Tibial artery (tissue), 4 donors: Measurements from ENCODE around the gene ZNF45.
"Not testable (repeated sequence)": the region's sequence is repeated elsewhere in the genome, so short reads cannot be mapped to it uniquely, and the experiment has no call there.

Experiments
- DNase-seq, 2 donors: peaks; one replicate each; pipeline ENCODE4 v3.0.0-alpha.2; 2019
- H3K27ac ChIP-seq, 2 donors: fragments of 200-600 bp; sonication (generic) in 1 of 2; 1 replicate in 1 of 2; 2 replicates in 1 of 2; pipeline ENCODE4 v1.5.1; 2018 to 2019; ENCODE audit warnings: mild to moderate bottlenecking in 1 of 2
- H3K27me3 ChIP-seq, 2 donors: fragments of 200-600 bp; sonication (generic) in 1 of 2; one replicate each; pipeline versions ENCODE4 v1.5.1 to v1.6.0; 2016 to 2019
- H3K36me3 ChIP-seq, 3 donors: fragments of 200-600 bp; sonication (generic) in 2 of 3; one replicate each; pipeline ENCODE4 v1.5.1; 2016 to 2019; ENCODE audit warnings: mild to moderate bottlenecking in 2 of 3
- H3K4me1 ChIP-seq, 4 donors: fragments of 200-600 bp; sonication (generic) in 2 of 4; 1 replicate in 3 of 4; 2 replicates in 1 of 4; pipeline ENCODE4 v1.5.1; 2016 to 2019
- H3K4me3 ChIP-seq, 2 donors: fragments of 200-600 bp; sonication (generic) in 1 of 2; 1 replicate in 1 of 2; 2 replicates in 1 of 2; pipeline ENCODE4 v1.5.1; 2018 to 2019; ENCODE audit warnings: mild to moderate bottlenecking in 2 of 2
- H3K9me3 ChIP-seq, 3 donors: fragments of 200-600 bp; sonication (generic) in 1 of 3; one replicate each; pipeline ENCODE4 v1.5.1; 2016 to 2019
- intact Hi-C: fragments of 100-400 bp; cut with DNase I; formaldehyde crosslinking; loops from one replicate; pipeline ENCODE4 v1.15.0; 2023; ENCODE audit warnings: low total_unique reads
- TF ChIP-seq, protein P1 (sequence below), 2 experiments: fragments of 200-600 bp in 1 of 2; fragments of 450-650 bp in 1 of 2; IDR thresholded peaks; one replicate each; pipeline ENCODE4 v1.5.1; 2017 to 2019; ENCODE audit warnings: antibody characterized with exemption in 2 of 2, mild to moderate bottlenecking in 1 of 2, moderate library complexity in 1 of 2

Gene ZNF45

DNA sequence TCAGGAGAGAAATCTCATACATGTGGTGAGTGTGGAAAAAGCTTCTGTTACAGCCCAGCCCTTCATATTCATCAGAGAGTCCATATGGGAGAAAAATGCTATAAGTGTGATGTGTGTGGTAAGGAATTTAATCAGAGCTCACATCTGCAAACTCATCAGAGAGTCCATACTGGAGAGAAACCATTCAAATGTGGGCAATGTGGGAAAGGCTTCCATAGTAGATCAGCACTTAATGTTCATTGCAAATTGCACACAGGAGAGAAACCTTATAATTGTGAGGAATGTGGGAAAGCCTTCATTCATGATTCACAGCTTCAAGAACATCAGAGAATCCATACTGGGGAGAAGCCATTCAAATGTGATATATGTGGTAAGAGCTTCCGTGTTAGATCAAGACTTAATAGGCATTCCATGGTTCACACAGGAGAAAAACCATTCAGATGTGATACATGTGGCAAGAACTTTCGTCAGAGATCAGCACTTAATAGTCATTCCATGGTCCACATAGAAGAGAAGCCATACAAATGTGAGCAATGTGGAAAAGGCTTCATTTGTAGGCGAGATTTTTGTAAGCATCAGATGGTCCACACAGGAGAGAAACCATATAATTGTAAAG lies 31.1 kb upstream of the ZNF45 start:
- Histone ChIP-seq H3K27me3 (no peaks in the 10 kb centered on the region), H3K9me3 (peaks cover 33 to 98% (median 96%) of the 10 kb centered on the region in 3 donors), H3K4me3 (no peak overlapping the region), H3K4me1 (no peaks in the 10 kb centered on the region), H3K36me3 (peaks cover 84 to 100% (median 100%) of the 10 kb centered on the region in 3 donors), H3K27ac (no peak overlapping the region)
- intact Hi-C loops = no loop called here
- TF ChIP-seq, protein P1, sequence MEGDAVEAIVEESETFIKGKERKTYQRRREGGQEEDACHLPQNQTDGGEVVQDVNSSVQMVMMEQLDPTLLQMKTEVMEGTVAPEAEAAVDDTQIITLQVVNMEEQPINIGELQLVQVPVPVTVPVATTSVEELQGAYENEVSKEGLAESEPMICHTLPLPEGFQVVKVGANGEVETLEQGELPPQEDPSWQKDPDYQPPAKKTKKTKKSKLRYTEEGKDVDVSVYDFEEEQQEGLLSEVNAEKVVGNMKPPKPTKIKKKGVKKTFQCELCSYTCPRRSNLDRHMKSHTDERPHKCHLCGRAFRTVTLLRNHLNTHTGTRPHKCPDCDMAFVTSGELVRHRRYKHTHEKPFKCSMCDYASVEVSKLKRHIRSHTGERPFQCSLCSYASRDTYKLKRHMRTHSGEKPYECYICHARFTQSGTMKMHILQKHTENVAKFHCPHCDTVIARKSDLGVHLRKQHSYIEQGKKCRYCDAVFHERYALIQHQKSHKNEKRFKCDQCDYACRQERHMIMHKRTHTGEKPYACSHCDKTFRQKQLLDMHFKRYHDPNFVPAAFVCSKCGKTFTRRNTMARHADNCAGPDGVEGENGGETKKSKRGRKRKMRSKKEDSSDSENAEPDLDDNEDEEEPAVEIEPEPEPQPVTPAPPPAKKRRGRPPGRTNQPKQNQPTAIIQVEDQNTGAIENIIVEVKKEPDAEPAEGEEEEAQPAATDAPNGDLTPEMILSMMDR (IDR thresholded peaks at IDR 0.05) = no peak
- no peak for DNase-seq

DNA sequence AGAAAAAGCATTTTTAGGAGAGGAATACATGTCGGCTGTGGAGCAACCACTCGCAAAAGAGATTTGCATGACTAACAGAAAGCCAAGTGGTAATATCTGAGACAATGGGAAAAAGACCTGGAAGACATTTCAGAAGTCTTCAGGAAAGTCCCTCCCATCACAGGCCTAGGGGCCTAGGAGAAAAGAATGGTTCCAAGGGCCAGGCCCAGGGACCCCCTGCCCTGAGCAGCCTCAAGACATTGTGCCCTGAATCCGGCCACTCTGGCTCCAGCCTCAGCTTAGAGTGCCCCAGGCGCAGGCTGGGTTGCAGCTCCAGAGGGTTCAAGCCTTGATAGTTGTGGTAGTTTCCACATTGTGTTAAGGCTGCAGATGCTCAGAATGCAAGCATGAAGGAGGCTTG lies 25.3 kb upstream of the ZNF45 start:
- TF ChIP-seq, protein P1 (IDR thresholded peaks at IDR 0.05) = no peak
- no peak for DNase-seq
- H3K4me1 ChIP-seq = no peaks in the 10 kb centered on the region
- intact Hi-C loops = no loop called here
- H3K4me3 ChIP-seq = no peak overlapping the region
- H3K36me3 ChIP-seq = peaks cover 57 to 87% (median 87%) of the 10 kb centered on the region in 3 donors
- peaks cover 17 to 97% (median 88%) of the 10 kb centered on the region in 3 donors for H3K9me3 ChIP-seq
- no peaks in the 10 kb centered on the region for H3K27me3 ChIP-seq
- no peak overlapping the region for H3K27ac ChIP-seq

DNA sequence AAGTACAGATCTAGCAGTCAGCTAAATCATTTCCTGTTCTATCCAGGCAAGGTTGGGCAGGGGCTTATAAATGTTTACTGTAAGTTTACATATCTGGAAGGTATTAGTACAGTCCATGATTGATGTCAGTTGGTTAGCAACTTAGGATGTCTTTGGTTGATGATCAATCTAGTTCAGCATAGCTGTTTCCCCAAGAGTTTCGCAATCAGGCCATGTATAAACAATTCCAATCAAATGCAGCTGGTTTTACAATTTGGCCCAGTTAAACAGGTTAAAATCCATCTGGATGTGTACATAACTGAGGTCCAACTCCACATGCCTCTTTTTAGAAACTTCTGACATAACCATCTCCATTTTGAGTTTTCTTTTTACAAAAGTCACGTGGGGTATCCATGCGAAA lies 22.8 kb upstream of the ZNF45 start:
- Histone ChIP-seq H3K27ac (no peak overlapping the region), H3K4me3 (no peak overlapping the region), H3K9me3 (peaks cover 17 to 85% (median 76%) of the 10 kb centered on the region in 3 donors), H3K27me3 (no peaks in the 10 kb centered on the region), H3K36me3 (peaks cover 43 to 86% (median 83%) of the 10 kb centered on the region in 3 donors), H3K4me1 (no peaks in the 10 kb centered on the region)
- intact Hi-C loops = no loop called here
- DNase-seq = no peak
- TF ChIP-seq, protein P1 (IDR thresholded peaks at IDR 0.05) = no peak

DNA sequence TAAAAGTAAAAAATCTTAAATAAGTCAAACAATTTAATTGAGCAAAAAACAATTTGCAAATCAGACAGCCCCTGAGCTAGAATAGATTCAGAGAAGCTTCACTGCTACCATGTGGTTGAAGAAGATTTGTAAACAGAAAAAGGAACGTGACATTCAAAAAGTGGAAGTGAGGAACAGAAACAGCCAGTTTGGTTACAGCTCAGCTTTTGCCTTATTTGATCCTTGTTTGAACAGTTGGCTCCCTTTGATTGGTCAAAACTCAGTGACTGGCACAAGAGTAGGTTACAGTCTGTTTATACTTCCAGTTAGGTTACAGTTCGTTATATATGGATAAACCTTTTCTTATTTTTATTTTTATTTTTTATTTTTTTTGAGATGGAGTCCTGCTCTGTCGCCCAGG lies 21.7 kb upstream of the ZNF45 start:
- DNase-seq = no peak
- no peak overlapping the region for H3K4me3 ChIP-seq
- H3K27ac ChIP-seq = no peak overlapping the region
- no peaks in the 10 kb centered on the region for H3K27me3 ChIP-seq
- intact Hi-C loops = no loop called here
- TF ChIP-seq, protein P1 (IDR thresholded peaks at IDR 0.05) = no peak
- H3K4me1 ChIP-seq = peaks cover 0 to 2% (median 0%) of the 10 kb centered on the region in 4 donors
- peaks cover 33 to 75% (median 73%) of the 10 kb centered on the region in 3 donors for H3K36me3 ChIP-seq
- H3K9me3 ChIP-seq = peaks cover 16 to 74% (median 68%) of the 10 kb centered on the region in 3 donors

DNA sequence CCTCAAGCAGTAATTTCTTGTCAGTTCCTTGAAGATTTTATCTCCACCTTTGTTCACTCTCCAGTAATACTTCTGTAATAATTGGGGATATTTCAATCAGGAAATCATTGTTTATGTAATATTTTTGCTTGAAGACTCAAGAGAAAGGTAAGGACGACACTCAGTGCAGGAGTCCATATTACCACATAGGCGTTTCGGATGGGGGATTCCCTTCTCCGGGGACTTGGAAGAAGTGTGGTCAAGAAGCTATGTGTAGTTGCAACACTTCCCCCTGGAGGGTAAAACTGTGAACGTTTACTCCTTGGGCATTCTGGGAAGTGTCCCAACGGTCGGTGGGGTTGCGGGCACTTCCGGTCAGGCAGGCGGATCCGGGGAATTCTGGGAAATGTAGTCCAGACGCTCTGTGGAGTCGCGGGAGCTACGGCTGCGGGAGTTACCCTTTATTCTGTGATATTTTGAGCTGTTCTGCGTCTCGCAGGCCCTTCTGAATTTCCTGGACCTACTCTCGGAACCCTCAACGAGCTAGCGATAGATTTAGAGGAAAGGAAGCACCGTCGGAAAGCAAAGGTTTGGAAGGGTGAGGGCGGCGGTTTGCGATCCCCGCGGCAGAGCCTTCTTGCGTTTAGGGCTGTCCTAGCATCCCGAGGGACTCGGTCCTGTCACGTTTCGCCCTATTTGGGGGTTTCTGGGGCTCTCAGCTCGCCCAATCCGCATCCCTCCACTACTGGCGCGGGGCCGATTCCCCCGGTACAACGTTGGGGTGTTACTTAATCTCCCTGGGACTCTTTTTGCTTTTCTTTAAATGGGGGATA lies 16.0 kb upstream of the ZNF45 start, which contains the start of gene ZNF221:
TSS of gene ZNF221 (plus strand) at position 395 of the 812 bp plus-strand sequence. CDS start 11,499 bp downstream, outside the sequence.
- Histone ChIP-seq H3K36me3 (peaks cover 16 to 30% (median 27%) of the 10 kb centered on the region in 3 donors), H3K9me3 (peaks cover 0 to 26% (median 24%) of the 10 kb centered on the region in 3 donors), H3K4me1 (peaks cover 0 to 2% (median 0%) of the 10 kb centered on the region in 4 donors), H3K4me3 (peak within 1 kb of the TSS; percentile 77 to 78), H3K27ac (peak within 1 kb of the TSS; percentile 78 to 81), H3K27me3 (no peaks in the 10 kb centered on the region)
- intact Hi-C loops = loop anchor here (2.0 kb wide), 1 partner anchor 102 kb away; the partner anchor contains the start of gene ZNF223
- DNase-seq = peak; percentile 89 to 93
- TF ChIP-seq, protein P1 (IDR thresholded peaks at IDR 0.05) = peak; percentile 35 to 41

DNA sequence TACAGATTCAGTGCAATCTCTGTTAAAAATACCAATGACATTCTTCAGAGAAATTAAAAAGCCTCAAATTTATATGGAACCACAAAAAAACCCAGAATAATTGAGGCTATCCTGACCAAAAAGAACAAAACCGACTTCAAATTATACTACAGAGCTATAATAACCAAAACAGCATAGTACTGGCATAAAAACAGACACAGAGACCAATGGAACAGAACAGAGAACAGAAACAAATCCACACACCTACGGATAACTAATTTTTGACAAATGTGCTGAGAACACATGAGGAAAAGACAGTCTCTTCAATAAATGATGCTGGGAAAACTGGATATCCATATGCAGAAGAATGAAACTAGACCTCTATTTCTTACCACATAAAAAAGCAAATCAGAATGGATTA lies 14.7 kb upstream of the ZNF45 start:
- H3K36me3 ChIP-seq = peaks cover 4 to 18% (median 15%) of the 10 kb centered on the region in 3 donors
- H3K27me3 ChIP-seq, DNase-seq, H3K27ac ChIP-seq, H3K4me1 ChIP-seq, H3K4me3 ChIP-seq: not testable (repeated sequence)
- intact Hi-C loops = loop anchor here (2.0 kb wide), 1 partner anchor 103 kb away; the partner anchor contains the start of gene ZNF223
- peaks cover 0 to 16% (median 13%) of the 10 kb centered on the region in 3 donors for H3K9me3 ChIP-seq

DNA sequence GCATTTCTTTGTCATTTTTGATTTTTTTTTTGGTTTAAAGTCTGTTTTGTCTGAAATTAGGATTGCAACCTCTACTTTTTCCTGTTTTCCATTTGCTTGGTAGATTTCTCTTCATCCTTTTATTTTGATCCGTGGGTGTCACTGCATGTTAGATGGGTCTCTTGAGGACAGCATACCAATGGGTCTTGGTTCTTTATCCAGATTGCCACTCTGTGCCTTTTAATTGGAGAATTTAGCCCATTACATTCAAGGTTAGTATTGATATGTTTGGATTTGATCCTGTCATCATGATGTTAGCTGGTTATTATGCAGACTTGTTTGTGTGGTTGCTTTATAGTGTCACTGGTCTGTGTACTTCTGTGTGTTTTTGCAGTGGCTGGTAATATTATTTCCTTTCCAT lies 12.3 kb upstream of the ZNF45 start:
- H3K27me3 ChIP-seq, DNase-seq, intact Hi-C loops, H3K4me3 ChIP-seq, H3K36me3 ChIP-seq, H3K4me1 ChIP-seq, H3K27ac ChIP-seq: not testable (repeated sequence)
- peaks cover 0 to 10% (median 9%) of the 10 kb centered on the region in 3 donors for H3K9me3 ChIP-seq
